Right lobe of liver (tissue), 6 donors: Measurements from ENCODE around the gene SERTAD4. TPM values are rescaled to one million over a fixed set of nuclear protein-coding genes. Genes with fewer than 3 reads are reported as not detected.
"Not testable (repeated sequence)": the region's sequence is repeated elsewhere in the genome, so short reads cannot be mapped to it uniquely, and the experiment has no call there.

ENCODE experiments used
- ATAC-seq, 4 donors: fragments of 200-7000 bp; cut with Tn5 transposase; one replicate each; pipeline ENCODE4 v1.9.1; 2020; ENCODE audit warnings: mild to moderate bottlenecking in 4 of 4, moderate library complexity in 4 of 4
- DNase-seq, 3 donors: peaks; one replicate each; pipeline ENCODE4 v3.0.0-alpha.2; 2020
- H3K27ac ChIP-seq, 3 donors: fragments of 200-600 bp; one replicate each; pipeline ENCODE4 v1.8.0; 2022
- H3K27me3 ChIP-seq, 2 donors: fragments of 200-600 bp; one replicate each; pipeline ENCODE4 v1.8.0; 2022
- H3K36me3 ChIP-seq, 4 donors: fragments of 200-600 bp; sonication (generic) in 1 of 4; one replicate each; pipeline versions ENCODE4 v1.5.1 to v1.8.0; 2017 to 2022; ENCODE audit warnings: control low read depth in 1 of 4
- H3K4me1 ChIP-seq, 4 donors: fragments of 200-600 bp; sonication (generic) in 1 of 4; one replicate each; pipeline versions ENCODE4 v1.5.1 to v1.8.0; 2017 to 2022; ENCODE audit warnings: control low read depth in 1 of 4
- H3K4me3 ChIP-seq, 3 donors: fragments of 200-600 bp; one replicate each; pipeline ENCODE4 v1.8.0; 2022
- H3K9me3 ChIP-seq, 4 donors: fragments of 200-600 bp; sonication (generic) in 1 of 4; one replicate each; pipeline versions ENCODE4 v1.5.1 to v1.8.0; 2017 to 2022; ENCODE audit warnings: control low read depth in 1 of 4
- CTCF ChIP-seq, 4 donors: fragments of 200-600 bp in 3 of 4; fragments of 450-650 bp in 1 of 4; IDR thresholded peaks; one replicate each; pipeline versions ENCODE4 v1.5.1 to v1.8.0; 2016 to 2022; ENCODE audit warnings: antibody characterized with exemption in 4 of 4, mild to moderate bottlenecking in 2 of 4
- POLR2A ChIP-seq: fragments of 450-650 bp; IDR thresholded peaks from one replicate; pipeline ENCODE4 v1.6.1; 2017; ENCODE audit warnings: antibody characterized with exemption, mild to moderate bottlenecking
- WGBS: methylation state at CpG from one replicate; pipeline ENCODE4 v1.1.6; 2018; ENCODE audit warnings: low coverage, low lambda C conversion rate; ENCODE audit not compliant: insufficient coverage; ENCODE audit errors: missing lambda C conversion rate; 5-methylcytosine and 5-hydroxymethylcytosine counted together
- intact Hi-C, 2 donors: fragments of 100-400 bp; cut with DNase I; formaldehyde crosslinking; loops; one replicate each; pipeline versions ENCODE4 v1.11.2 to v1.14.1; 2022
- total RNA-seq, 6 experiments: library from RNA; depleted of rRNA in 2 of 6; stranded (reverse); fragments of >200 nt in 2 of 6; fragmentation: NEBNext Ultra II Directional in 3 of 6; extraction: Animal tissue kit (Norgen Biotek cat#: 25700) in 3 of 6; gene quantifications; one replicate each; pipeline versions ENCODE4 v1.1.0 to v1.2.4, GENCODE V29; 2016 to 2023
- donor health status: DM: no; HTN: yes; CAD: no.
- donor health status: DM: no; HTN: no; CAD: no.
- donor health status: DM: no; HTN: no; CAD: no.
- donor health status: DM: no; HTN: yes; CAD: no.
- donor health status: DM: no; HTN: yes; CAD: no.

Gene SERTAD4
- total RNA-seq, 6 experiments from 2014 or later, result not detected

GRCh38 chr1:210264496-210265380, 32.1 kb downstream of the SERTAD4 start:
- Histone ChIP-seq H3K4me3 (no peak overlapping the region), H3K9me3 (no peaks in the 10 kb centered on the region), H3K27me3 (no peaks in the 10 kb centered on the region), H3K4me1 (no peaks in the 10 kb centered on the region), H3K27ac (no peak overlapping the region), H3K36me3 (no peaks in the 10 kb centered on the region)
- intact Hi-C loops, result no loop called here
- 45% methylated on average over 7 of the region's 9 CpGs for WGBS
- DNase-seq (no peak), ATAC-seq (no peak)
- TF ChIP-seq CTCF (IDR thresholded peaks at IDR 0.05) (no peak), POLR2A (no peak)

- H3K9me3 ChIP-seq, H3K27ac ChIP-seq, H3K27me3 ChIP-seq, DNase-seq, ATAC-seq, intact Hi-C loops, H3K4me3 ChIP-seq, H3K4me1 ChIP-seq, H3K36me3 ChIP-seq: not testable (repeated sequence)
- WGBS, result 32% methylated on average over 3 of the region's 4 CpGs
Observed at GRCh38 chr1:210265392-210265955, 32.9 kb downstream of the SERTAD4 start.

- WGBS, result 42% methylated on average over 2 of the region's 4 CpGs
- Histone ChIP-seq H3K4me1 (no peaks in the 10 kb centered on the region), H3K4me3 (no peak overlapping the region), H3K27me3 (no peaks in the 10 kb centered on the region), H3K9me3 (no peaks in the 10 kb centered on the region), H3K27ac (no peak overlapping the region), H3K36me3 (no peaks in the 10 kb centered on the region)
- ATAC-seq (no peak), DNase-seq (no peak)
- intact Hi-C loops, result no loop called here
- TF ChIP-seq POLR2A (no peak), CTCF (IDR thresholded peaks at IDR 0.05) (no peak)
Observed at GRCh38 chr1:210269981-210270380, 37.4 kb downstream of the SERTAD4 start.

DNA sequence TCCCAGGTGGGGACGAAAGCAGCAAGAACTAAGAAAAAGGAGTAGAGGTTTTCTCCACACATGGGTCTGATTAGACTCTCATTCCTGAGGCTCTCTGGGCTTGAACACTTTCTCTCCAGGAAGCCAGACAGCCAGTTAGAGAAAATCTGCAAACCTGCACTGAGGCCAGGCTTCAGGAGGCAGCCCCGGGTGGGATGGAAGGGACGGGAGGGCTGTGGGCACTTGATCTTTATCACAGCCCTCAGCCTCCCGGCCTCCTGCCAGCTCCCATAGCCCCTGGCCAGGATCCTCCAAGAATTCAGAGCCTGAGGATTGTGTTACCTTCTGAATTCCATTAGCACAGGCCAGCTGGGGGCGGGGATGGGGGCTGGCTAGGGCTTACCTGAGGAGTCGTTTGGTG, 40.1 kb downstream of the SERTAD4 start:
- H3K4me3 ChIP-seq, result no peak overlapping the region
- intact Hi-C loops, result no loop called here
- H3K36me3 ChIP-seq, result no peaks in the 10 kb centered on the region
- no peaks in the 10 kb centered on the region for H3K27me3 ChIP-seq
- DNase-seq, result no peak
- ATAC-seq, result no peak
- H3K9me3 ChIP-seq, result no peaks in the 10 kb centered on the region
- TF ChIP-seq POLR2A, result no peak
- no peak for TF ChIP-seq CTCF (IDR thresholded peaks at IDR 0.05)
- no peak overlapping the region for H3K27ac ChIP-seq
- 33% methylated on average over 2 of the region's 6 CpGs for WGBS
- no peaks in the 10 kb centered on the region for H3K4me1 ChIP-seq

DNA sequence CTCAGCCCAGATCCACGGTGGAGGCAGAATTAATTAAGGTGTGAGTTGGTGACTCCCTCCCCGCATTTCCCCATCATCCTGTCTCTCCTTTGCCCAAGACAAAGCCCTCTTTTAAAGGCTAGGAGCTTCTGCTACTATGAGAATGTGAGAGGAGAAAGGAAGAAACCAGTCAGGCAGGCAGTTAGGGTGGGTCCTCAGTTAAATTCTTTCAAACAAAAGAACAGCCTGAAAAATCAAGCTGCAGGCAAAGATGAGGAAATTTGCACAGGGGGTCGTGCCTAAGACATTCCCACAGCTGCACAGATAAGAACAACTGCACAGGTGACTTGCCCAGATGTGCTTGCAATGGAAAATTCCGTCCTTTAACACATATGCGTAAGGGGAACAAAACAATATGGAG, 47.6 kb downstream of the SERTAD4 start:
- H3K4me1 ChIP-seq, result no peaks in the 10 kb centered on the region
- no peak for ATAC-seq
- no peak overlapping the region for H3K27ac ChIP-seq
- 48% methylated on average over 4 of the region's 5 CpGs for WGBS
- H3K36me3 ChIP-seq, result no peaks in the 10 kb centered on the region
- intact Hi-C loops, result no loop called here
- TF ChIP-seq CTCF (IDR thresholded peaks at IDR 0.05), result no peak
- no peak for TF ChIP-seq POLR2A
- no peaks in the 10 kb centered on the region for H3K27me3 ChIP-seq
- H3K4me3 ChIP-seq, result no peak overlapping the region
- peaks cover 0 to 2% (median 0%) of the 10 kb centered on the region in 4 donors for H3K9me3 ChIP-seq
- DNase-seq, result no peak
